Pancreas (tissue), 10 donors: ENCODE results near the gene ALPK3. TPM values are rescaled to one million over a fixed set of nuclear protein-coding genes. Genes with fewer than 3 reads are reported as not detected.

Experiments
- ATAC-seq, 4 donors: fragments of 200-7000 bp; cut with Tn5 transposase; one replicate each; pipeline versions ENCODE4 v1.8.0 to v1.9.1; 2020; ENCODE audit warnings: mild to moderate bottlenecking in 4 of 4, moderate library complexity in 4 of 4
- DNase-seq, 6 donors: peaks; one replicate each; pipeline ENCODE4 v3.0.0-alpha.2; 2020
- FAIRE-seq: peaks from 2 replicates; lab custom pipeline; 2012; peaks lifted over from hg19 to GRCh38; lab: Jason Lieb, UNC
- H3K27ac ChIP-seq, 4 donors: fragments of 200-600 bp; sonication (generic); 1 replicate in 3 of 4; 2 replicates in 1 of 4; pipeline versions ENCODE4 v1.5.0 to v1.8.0; 2020
- H3K27me3 ChIP-seq, 4 donors: fragments of 200-600 bp; one replicate each; pipeline ENCODE4 v1.8.0; 2021
- H3K36me3 ChIP-seq, 3 donors: fragments of 200-600 bp; sonication (generic) in 1 of 3; one replicate each; pipeline versions ENCODE4 v1.5.0 to v1.8.0; 2020 to 2021
- H3K4me1 ChIP-seq, 3 donors: fragments of 200-600 bp; one replicate each; pipeline ENCODE4 v1.8.0; 2021
- H3K4me3 ChIP-seq, 4 donors: fragments of 200-600 bp; sonication (generic) in 2 of 4; one replicate each; pipeline versions ENCODE4 v1.5.0 to v1.8.0; 2020 to 2021
- H3K9me3 ChIP-seq, 4 donors: fragments of 200-600 bp; one replicate each; pipeline ENCODE4 v1.8.0; 2021
- WGBS, 2 donors: extraction: QIAGEN DNeasy Blood & Tissue Kit; methylation state at CpG; one replicate each; pipeline ENCODE4 v1.1.7; 2013; 5-methylcytosine and 5-hydroxymethylcytosine counted together
- intact Hi-C, 3 donors: fragments of 100-400 bp; cut with DNase I; formaldehyde crosslinking; loops; one replicate each; pipeline versions ENCODE4 v1.11.1 to v1.14.2; 2022
- polyA plus RNA-seq, 2 donors: library from polyadenylated mRNA; stranded (reverse); fragments of 200-250 nt; gene quantifications; one replicate each; pipeline ENCODE4 v1.2.3, GENCODE V29; 2013
- total RNA-seq, 6 donors: library from RNA; stranded (reverse); fragmentation: NEBNext Ultra II Directional in 4 of 6; extraction: Animal tissue kit (Norgen Biotek cat#: 25700) in 4 of 6; gene quantifications; one replicate each; pipeline versions ENCODE4 v1.2.1 to v1.2.4, GENCODE V29; 2021 to 2023
- TF ChIP-seq, protein P1 (sequence below), 4 donors: fragments of 200-600 bp; sonication (generic) in 3 of 4; IDR thresholded peaks; one replicate each; pipeline versions ENCODE4 v1.5.0 to v1.8.0; 2021; ENCODE audit warnings: antibody characterized with exemption in 4 of 4
- donor health status: healthy with polysubstance abuse.
- donor health status: DM: no; HTN: no; CAD: no; lungs with moderate emphysema.
- donor health status: DM: no; HTN: no; CAD: no.
- donor health status: control.
- donor health status: control.
- donor health status: Bipolar disorder and iron deficiency.
- donor health status: DM: yes; HTN: yes; CAD: no.
- donor health status: DM: no; HTN: no; CAD: no.
- donor health status: DM: no; HTN: no; CAD: no.
- donor health status: DM: yes; HTN: yes; CAD: no.

ALPK3 gene
- total and polyA plus RNA-seq, 8 donors: 3.2 to 23.7 (median 9.3) TPM

DNA sequence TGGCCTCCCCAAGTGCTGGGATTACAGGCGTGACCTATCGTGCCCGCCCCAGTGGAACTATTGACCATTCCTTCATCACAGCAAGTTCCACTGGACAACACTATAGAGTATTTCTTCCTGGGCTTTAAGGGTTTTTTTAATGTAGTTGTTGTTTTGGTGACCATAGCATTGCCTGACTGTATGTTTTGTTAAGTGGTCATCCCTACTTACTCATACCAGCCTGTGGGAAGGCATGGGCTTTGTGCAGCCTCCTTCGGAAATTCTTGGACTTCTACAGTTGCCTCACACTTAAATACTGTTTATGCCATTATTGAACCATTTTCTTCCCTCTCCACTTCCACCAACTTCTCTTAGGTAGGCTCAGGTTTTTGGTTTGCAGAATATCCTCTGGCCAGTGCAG is 19.9 kb upstream of the ALPK3 start:
- Histone ChIP-seq H3K27ac (no peak overlapping the region), H3K36me3 (peaks cover 12 to 52% (median 30%) of the 10 kb centered on the region in 3 donors), H3K9me3 (no peaks in the 10 kb centered on the region), H3K4me1 (no peaks in the 10 kb centered on the region), H3K4me3 (no peak overlapping the region), H3K27me3 (no peaks in the 10 kb centered on the region)
- ATAC-seq (no peak), FAIRE-seq (no peak), DNase-seq (no peak)
- TF ChIP-seq, protein P1, sequence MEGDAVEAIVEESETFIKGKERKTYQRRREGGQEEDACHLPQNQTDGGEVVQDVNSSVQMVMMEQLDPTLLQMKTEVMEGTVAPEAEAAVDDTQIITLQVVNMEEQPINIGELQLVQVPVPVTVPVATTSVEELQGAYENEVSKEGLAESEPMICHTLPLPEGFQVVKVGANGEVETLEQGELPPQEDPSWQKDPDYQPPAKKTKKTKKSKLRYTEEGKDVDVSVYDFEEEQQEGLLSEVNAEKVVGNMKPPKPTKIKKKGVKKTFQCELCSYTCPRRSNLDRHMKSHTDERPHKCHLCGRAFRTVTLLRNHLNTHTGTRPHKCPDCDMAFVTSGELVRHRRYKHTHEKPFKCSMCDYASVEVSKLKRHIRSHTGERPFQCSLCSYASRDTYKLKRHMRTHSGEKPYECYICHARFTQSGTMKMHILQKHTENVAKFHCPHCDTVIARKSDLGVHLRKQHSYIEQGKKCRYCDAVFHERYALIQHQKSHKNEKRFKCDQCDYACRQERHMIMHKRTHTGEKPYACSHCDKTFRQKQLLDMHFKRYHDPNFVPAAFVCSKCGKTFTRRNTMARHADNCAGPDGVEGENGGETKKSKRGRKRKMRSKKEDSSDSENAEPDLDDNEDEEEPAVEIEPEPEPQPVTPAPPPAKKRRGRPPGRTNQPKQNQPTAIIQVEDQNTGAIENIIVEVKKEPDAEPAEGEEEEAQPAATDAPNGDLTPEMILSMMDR (IDR thresholded peaks at IDR 0.05): no peak
- 96 to 99% methylated on average over 4 of the region's 4 CpGs for WGBS, 2 donors
- intact Hi-C loops: loop anchor here in 1 of 3 donors (5.0 kb wide), 1 partner anchor 40 kb away; no protein-coding TSS in a partner anchor

DNA sequence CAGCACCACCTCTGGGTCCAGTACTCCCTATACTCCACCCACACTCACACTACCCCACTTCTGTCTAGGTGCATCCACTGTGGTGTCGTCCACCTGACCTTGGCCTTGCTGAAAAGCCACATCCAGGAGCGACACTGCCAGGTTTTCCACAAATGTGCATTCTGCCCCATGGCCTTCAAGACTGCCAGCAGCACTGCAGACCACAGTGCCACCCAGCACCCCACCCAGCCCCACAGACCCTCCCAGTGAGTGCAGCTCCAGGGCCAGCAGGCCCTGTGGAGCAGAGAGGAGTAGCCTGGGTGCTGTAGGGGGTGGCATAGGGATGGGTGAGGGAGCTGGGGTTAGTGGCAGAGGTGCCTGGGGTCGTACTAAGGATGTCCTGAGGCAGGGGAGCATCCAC is 19.4 kb upstream of the ALPK3 start:
- no peak overlapping the region for H3K4me3 ChIP-seq
- FAIRE-seq: no peak
- no peaks in the 10 kb centered on the region for H3K9me3 ChIP-seq
- no peaks in the 10 kb centered on the region for H3K27me3 ChIP-seq
- H3K27ac ChIP-seq: no peak overlapping the region
- no peak for ATAC-seq
- H3K36me3 ChIP-seq: peaks cover 12 to 51% (median 30%) of the 10 kb centered on the region in 3 donors
- intact Hi-C loops: loop anchor here in 1 of 3 donors (5.0 kb wide), 1 partner anchor 40 kb away; no protein-coding TSS in a partner anchor
- TF ChIP-seq, protein P1 (IDR thresholded peaks at IDR 0.05): no peak
- H3K4me1 ChIP-seq: no peaks in the 10 kb centered on the region
- WGBS, 2 donors: 79 to 85% methylated on average over 3 of the region's 3 CpGs
- DNase-seq: no peak

DNA sequence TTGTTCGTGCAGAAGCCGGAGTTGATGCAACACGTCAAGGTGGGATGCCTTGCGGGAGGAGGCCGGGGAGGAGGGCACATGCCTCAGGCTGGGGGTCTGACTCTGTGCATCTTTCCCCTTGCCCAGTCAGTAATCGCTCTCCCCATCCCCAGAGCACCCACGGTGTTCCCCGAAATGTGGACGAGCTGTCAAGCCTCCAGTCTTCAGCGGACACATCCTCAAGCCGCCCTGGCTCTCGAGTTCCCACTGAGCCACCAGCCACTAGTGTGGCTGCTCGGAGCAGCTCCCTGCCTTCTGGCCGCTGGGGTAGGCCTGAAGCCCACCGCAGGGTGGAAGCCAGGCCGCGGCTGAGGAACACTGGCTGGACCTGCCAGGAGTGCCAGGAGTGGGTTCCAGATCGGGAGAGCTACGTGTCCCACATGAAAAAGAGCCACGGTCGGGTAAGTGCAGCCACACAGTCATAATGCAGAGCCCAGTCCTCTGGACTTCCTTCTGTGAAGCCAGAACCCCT is 18.7 kb upstream of the ALPK3 start:
- FAIRE-seq (no peak), ATAC-seq (no peak), DNase-seq (no peak)
- no peak overlapping the region for H3K4me3 ChIP-seq
- peaks cover 12 to 44% (median 30%) of the 10 kb centered on the region in 3 donors for H3K36me3 ChIP-seq
- 96 to 97% methylated on average over 20 to 21 of the region's 21 CpGs for WGBS, 2 donors
- no peak overlapping the region for H3K27ac ChIP-seq
- TF ChIP-seq, protein P1 (IDR thresholded peaks at IDR 0.05): no peak
- no peaks in the 10 kb centered on the region for H3K27me3 ChIP-seq
- no peaks in the 10 kb centered on the region for H3K4me1 ChIP-seq
- intact Hi-C loops: loop anchor here in 1 of 3 donors (5.0 kb wide), 1 partner anchor 41 kb away; no protein-coding TSS in a partner anchor
- no peaks in the 10 kb centered on the region for H3K9me3 ChIP-seq

DNA sequence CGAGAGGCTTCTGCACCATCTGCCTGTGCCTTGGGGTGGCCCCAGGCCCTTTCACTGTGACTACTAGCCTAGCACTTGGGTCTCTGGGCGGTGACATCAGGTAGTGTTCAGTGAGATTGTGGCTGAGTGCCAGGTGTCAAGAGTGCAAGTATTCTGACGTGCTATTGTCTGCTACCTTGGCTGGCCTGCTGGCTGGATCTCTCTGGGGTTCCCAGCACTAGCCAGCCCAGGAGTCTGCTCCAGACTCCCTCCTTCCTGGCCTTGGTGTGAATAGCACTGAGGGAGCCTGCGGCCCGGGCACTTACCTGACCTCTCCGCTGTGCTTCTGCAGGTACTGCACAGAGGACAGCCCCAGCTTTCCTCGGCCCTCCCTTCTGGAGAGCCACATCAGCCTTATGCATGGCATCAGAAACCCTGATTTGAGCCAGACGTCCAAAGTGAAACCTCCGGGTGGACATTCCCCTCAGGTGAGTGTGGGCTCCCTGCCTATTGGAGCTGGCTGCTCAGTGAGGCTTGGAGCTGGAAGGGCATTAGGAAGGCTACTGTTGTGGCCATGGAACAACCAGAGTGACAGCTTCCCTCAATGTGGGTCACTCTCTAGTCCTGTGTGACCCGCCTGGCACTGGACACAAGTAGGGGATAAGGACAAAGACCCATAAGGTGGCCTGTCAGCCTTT is 17.5 kb upstream of the ALPK3 start:
- WGBS, 2 donors: 85 to 89% methylated on average over 10 of the region's 10 CpGs
- H3K27ac ChIP-seq: no peak overlapping the region
- no peak for FAIRE-seq
- DNase-seq: no peak
- ATAC-seq: no peak
- H3K27me3 ChIP-seq: no peaks in the 10 kb centered on the region
- H3K9me3 ChIP-seq: no peaks in the 10 kb centered on the region
- TF ChIP-seq, protein P1 (IDR thresholded peaks at IDR 0.05): no peak
- no peaks in the 10 kb centered on the region for H3K4me1 ChIP-seq
- no peak overlapping the region for H3K4me3 ChIP-seq
- intact Hi-C loops: loop anchor here in 1 of 3 donors (5.0 kb wide), 1 partner anchor 42 kb away; no protein-coding TSS in a partner anchor
- peaks cover 12 to 41% (median 30%) of the 10 kb centered on the region in 3 donors for H3K36me3 ChIP-seq

DNA sequence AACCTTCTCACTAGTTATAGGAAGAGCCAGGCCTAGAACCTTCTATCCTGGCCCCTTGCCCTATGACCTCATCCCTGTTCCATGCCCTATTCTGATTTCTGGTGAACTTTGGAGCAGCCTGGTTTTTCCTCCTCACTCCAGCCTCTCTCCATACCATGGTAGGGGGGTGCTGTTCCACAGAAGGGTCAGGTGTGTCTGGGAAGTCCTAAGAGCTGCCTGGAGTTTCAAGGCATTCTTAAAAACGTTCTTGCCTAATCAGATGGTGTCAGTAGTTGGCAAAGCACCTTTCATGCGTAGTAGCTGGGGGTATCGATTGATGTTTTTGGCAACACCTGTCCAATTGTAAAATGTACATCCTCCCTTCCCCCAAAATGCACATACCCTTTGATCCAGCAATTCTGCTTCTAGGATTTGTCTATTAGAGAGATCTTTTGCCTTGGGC is 16.8 kb upstream of the ALPK3 start:
- ATAC-seq (no peak), FAIRE-seq (no peak), DNase-seq (no peak)
- H3K27me3 ChIP-seq: no peaks in the 10 kb centered on the region
- H3K4me3 ChIP-seq: no peak overlapping the region
- H3K27ac ChIP-seq: no peak overlapping the region
- no peaks in the 10 kb centered on the region for H3K4me1 ChIP-seq
- H3K36me3 ChIP-seq: peaks cover 12 to 41% (median 30%) of the 10 kb centered on the region in 3 donors
- WGBS, 2 donors: 72 to 84% methylated on average over 3 of the region's 3 CpGs
- TF ChIP-seq, protein P1 (IDR thresholded peaks at IDR 0.05): no peak
- no peaks in the 10 kb centered on the region for H3K9me3 ChIP-seq
- intact Hi-C loops: no loop called here
